Measurements from ENCODE around the gene LMBRD1. TPM values are rescaled to one million over a fixed set of nuclear protein-coding genes. Genes with fewer than 3 reads are reported as not detected.
"Not testable (repeated sequence)": the region's sequence is repeated elsewhere in the genome, so short reads cannot be mapped to it uniquely, and the experiment has no call there.

LMBRD1 gene
- total RNA-seq, 1 experiment from 2014 or later: 26.9 TPM

GRCh38 chr6:69798796-69799195 is 2.0 kb upstream of the LMBRD1 start:
- not testable (repeated sequence) for DNase-seq (ENCODE audit: low spot score)

GRCh38 chr6:69796073-69796641 is 653 bp downstream of the LMBRD1 start:
- DNase-seq (ENCODE audit: low spot score): peak; percentile 25

GRCh38 chr6:69795469-69796072 is 1.2 kb downstream of the LMBRD1 start:
- DNase-seq (ENCODE audit: low spot score): no peak

- no peak for DNase-seq (ENCODE audit: low spot score)
These were observed 4.5 kb downstream of the LMBRD1 start for GRCh38 chr6:69792292-69792691.

- DNase-seq (ENCODE audit: low spot score): no peak
These were observed 5.7 kb downstream of the LMBRD1 start for GRCh38 chr6:69791065-69791471.

GRCh38 chr6:69790629-69791028 is 6.2 kb downstream of the LMBRD1 start:
- no peak for DNase-seq (ENCODE audit: low spot score)

GRCh38 chr6:69789578-69789977 is 7.2 kb downstream of the LMBRD1 start:
- DNase-seq (ENCODE audit: low spot score): no peak

GRCh38 chr6:69787436-69787835 is 9.4 kb downstream of the LMBRD1 start:
- not testable (repeated sequence) for DNase-seq (ENCODE audit: low spot score)

- no peak for DNase-seq (ENCODE audit: low spot score)
These were observed 11.1 kb downstream of the LMBRD1 start for GRCh38 chr6:69785697-69786096.

GRCh38 chr6:69784595-69785377 is 12.0 kb downstream of the LMBRD1 start:
- DNase-seq (ENCODE audit: low spot score): no peak

- DNase-seq (ENCODE audit: low spot score): no peak
These were observed 13.7 kb downstream of the LMBRD1 start for GRCh38 chr6:69783108-69783507.

- no peak for DNase-seq (ENCODE audit: low spot score)
These were observed 16.1 kb downstream of the LMBRD1 start for GRCh38 chr6:69780585-69781178.

GRCh38 chr6:69775941-69776340 is 20.9 kb downstream of the LMBRD1 start:
- DNase-seq (ENCODE audit: low spot score): no peak

- DNase-seq (ENCODE audit: low spot score): no peak
These were observed 21.3 kb downstream of the LMBRD1 start for GRCh38 chr6:69775585-69775849.

- DNase-seq (ENCODE audit: low spot score): no peak
These were observed 21.8 kb downstream of the LMBRD1 start for GRCh38 chr6:69774740-69775584.

- no peak for DNase-seq (ENCODE audit: low spot score)
These were observed 25.5 kb downstream of the LMBRD1 start for GRCh38 chr6:69771158-69771906.

- no peak for DNase-seq (ENCODE audit: low spot score)
These were observed 28.1 kb downstream of the LMBRD1 start for GRCh38 chr6:69768664-69769063.

- no peak for DNase-seq (ENCODE audit: low spot score)
These were observed 33.0 kb downstream of the LMBRD1 start for GRCh38 chr6:69763763-69764162.

GRCh38 chr6:69761853-69762252 is 35.0 kb downstream of the LMBRD1 start:
- no peak for DNase-seq (ENCODE audit: low spot score)

- no peak for DNase-seq (ENCODE audit: low spot score)
These were observed 38.6 kb downstream of the LMBRD1 start for GRCh38 chr6:69758214-69758613.

- DNase-seq (ENCODE audit: low spot score): no peak
These were observed 39.9 kb downstream of the LMBRD1 start for GRCh38 chr6:69756907-69757306.

Measured in A172 (cell line).